ENCODE measurements around the gene ST8SIA2. TPM values are rescaled to one million over a fixed set of nuclear protein-coding genes. Genes with fewer than 3 reads are reported as not detected.
"Not testable (repeated sequence)": the region's sequence is repeated elsewhere in the genome, so short reads cannot be mapped to it uniquely, and the experiment has no call there.

ST8SIA2 gene
- polyA plus RNA-seq, 3 donors = not detected

GRCh38 chr15:92473756-92474155 lies 80.1 kb downstream of the ST8SIA2 start:
- DNase-seq = no peak
- no peak overlapping the region for H3K27ac ChIP-seq (ENCODE audit: low read depth in 1 of 2, low read length in 2 of 2)
- WGBS (ENCODE audit: insufficient coverage) = 95% methylated on average over 12 of the region's 12 CpGs
- no peak overlapping the region for H3K4me2 ChIP-seq (replicated peaks; ENCODE audit: extremely low read depth, low read length, poor library complexity, severe bottlenecking)
- no peak for TF ChIP-seq CTCF (IDR thresholded peaks at IDR 0.05)
- Mint-ChIP-seq H3K4me3 (no peak overlapping the region), H3K27ac (no peak overlapping the region), H3K27me3 (ENCODE audit: low read depth in 3 of 3) (peaks cover 0 to 16% (median 2%) of the 10 kb centered on the region in 3 donors), H3K36me3 (no peaks in the 10 kb centered on the region), H3K4me1 (no peaks in the 10 kb centered on the region), H3K9me3 (peaks cover 0 to 2% (median 0%) of the 10 kb centered on the region in 7 donors)
- intact Hi-C loops (cut with micrococcal nuclease) = no loop called here
- no peaks in the 10 kb centered on the region for H3K27me3 ChIP-seq (ENCODE audit: control insufficient read depth in 2 of 2, insufficient read depth in 2 of 2, low read length in 2 of 2)
- no peaks in the 10 kb centered on the region for H3K36me3 ChIP-seq (replicated peaks in 1 of 2; ENCODE audit: control insufficient read depth in 1 of 2, insufficient read depth in 2 of 2, low read length in 2 of 2)
- H3K9me3 ChIP-seq (replicated peaks in 1 of 2; ENCODE audit: control insufficient read depth in 1 of 2, insufficient read depth in 1 of 2, low read length in 2 of 2) = no peaks in the 10 kb centered on the region
- no peak overlapping the region for H2AFZ ChIP-seq (ENCODE audit: insufficient read depth, low read depth, low read length, poor library complexity, severe bottlenecking)
- no peak overlapping the region for H3K9ac ChIP-seq (ENCODE audit: insufficient read depth, low read length, poor library complexity, severe bottlenecking)
- H3K79me2 ChIP-seq (ENCODE audit: insufficient read depth, low read length) = no peaks in the 10 kb centered on the region
- no peaks in the 10 kb centered on the region for H3K4me1 ChIP-seq (ENCODE audit: control insufficient read depth in 1 of 2, insufficient read depth in 2 of 2, low read length in 2 of 2)
- no peaks in the 10 kb centered on the region for H4K20me1 ChIP-seq (ENCODE audit: insufficient read depth, low read length)
- no peak overlapping the region for H3K4me3 ChIP-seq (replicated peaks in 1 of 3; ENCODE audit: low read depth in 2 of 3, low read length in 3 of 3)

- H3K79me2 ChIP-seq (ENCODE audit: insufficient read depth, low read length); H3K27me3 Mint-ChIP-seq (ENCODE audit: low read depth in 3 of 3); H3K9me3 ChIP-seq (replicated peaks in 1 of 2; ENCODE audit: control insufficient read depth in 1 of 2, insufficient read depth in 1 of 2, low read length in 2 of 2); H3K4me3 Mint-ChIP-seq; H3K4me1 ChIP-seq (ENCODE audit: control insufficient read depth in 1 of 2, insufficient read depth in 2 of 2, low read length in 2 of 2); DNase-seq; H3K9me3 Mint-ChIP-seq; H3K27me3 ChIP-seq (ENCODE audit: control insufficient read depth in 2 of 2, insufficient read depth in 2 of 2, low read length in 2 of 2); H3K9ac ChIP-seq (ENCODE audit: insufficient read depth, low read length, poor library complexity, severe bottlenecking); H3K36me3 ChIP-seq (replicated peaks in 1 of 2; ENCODE audit: control insufficient read depth in 1 of 2, insufficient read depth in 2 of 2, low read length in 2 of 2); H3K4me2 ChIP-seq (replicated peaks; ENCODE audit: extremely low read depth, low read length, poor library complexity, severe bottlenecking); H4K20me1 ChIP-seq (ENCODE audit: insufficient read depth, low read length); H3K27ac Mint-ChIP-seq; H3K4me1 Mint-ChIP-seq; H3K27ac ChIP-seq (ENCODE audit: low read depth in 1 of 2, low read length in 2 of 2); H2AFZ ChIP-seq (ENCODE audit: insufficient read depth, low read depth, low read length, poor library complexity, severe bottlenecking); H3K4me3 ChIP-seq (replicated peaks in 1 of 3; ENCODE audit: low read depth in 2 of 3, low read length in 3 of 3); H3K36me3 Mint-ChIP-seq; intact Hi-C loops (cut with micrococcal nuclease): not testable (repeated sequence)
- WGBS (ENCODE audit: insufficient coverage) = no CpG with 5 or more reads among the region's 2 CpGs
Observed at GRCh38 chr15:92479730-92480129, 86.0 kb downstream of the ST8SIA2 start.

Measured in CD14-positive monocyte (primary cell).